HG02763 (cell line): ENCODE data around the gene DPYD.
"Not testable (repeated sequence)": the region's sequence is repeated elsewhere in the genome, so short reads cannot be mapped to it uniquely, and the experiment has no call there.

Experiments
- ATAC-seq: cut with Tn5 transposase; IDR thresholded peaks from one replicate; pipeline ENCODE4 v1.9.1; 2021; ENCODE audit warnings: mild to moderate bottlenecking, moderate library complexity; ENCODE audit not compliant: unreplicated experiment

DPYD gene

DNA sequence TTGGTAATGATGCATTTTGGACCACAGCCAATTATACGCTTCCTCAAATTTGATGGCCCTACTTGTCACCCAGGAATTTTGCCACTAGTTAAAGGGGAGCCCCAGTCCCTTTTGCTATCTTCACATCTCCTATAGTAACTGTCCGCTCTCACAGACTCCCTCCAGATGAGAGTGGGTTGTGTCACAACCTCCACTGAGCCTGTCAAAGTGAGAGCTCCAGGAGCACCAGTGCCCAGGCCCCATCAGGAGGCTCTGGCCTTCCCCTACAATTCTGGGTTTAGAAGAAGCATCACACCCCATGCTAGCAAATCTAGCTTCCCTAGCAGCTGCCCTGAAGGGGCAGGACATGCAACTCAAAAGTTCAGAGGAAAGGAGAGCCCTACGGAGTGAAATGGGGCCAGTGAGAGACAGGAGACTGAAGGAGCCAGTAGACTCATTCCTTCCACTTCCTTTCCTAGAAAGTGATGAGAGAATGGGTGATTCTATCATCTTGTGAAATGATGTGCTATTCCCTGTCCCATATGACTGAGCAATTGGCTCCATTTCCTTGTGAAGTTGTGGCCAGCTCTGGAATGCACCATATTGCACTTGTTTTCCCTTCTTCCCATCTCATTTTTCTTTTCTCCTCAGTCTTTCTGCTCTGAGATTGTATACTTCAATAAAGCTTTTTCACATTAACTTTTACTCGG is 541.3 kb downstream of the DPYD start:
- no peak for ATAC-seq

GRCh38 chr1:97378596-97378995 is 542.2 kb downstream of the DPYD start:
- ATAC-seq: no peak

DNA sequence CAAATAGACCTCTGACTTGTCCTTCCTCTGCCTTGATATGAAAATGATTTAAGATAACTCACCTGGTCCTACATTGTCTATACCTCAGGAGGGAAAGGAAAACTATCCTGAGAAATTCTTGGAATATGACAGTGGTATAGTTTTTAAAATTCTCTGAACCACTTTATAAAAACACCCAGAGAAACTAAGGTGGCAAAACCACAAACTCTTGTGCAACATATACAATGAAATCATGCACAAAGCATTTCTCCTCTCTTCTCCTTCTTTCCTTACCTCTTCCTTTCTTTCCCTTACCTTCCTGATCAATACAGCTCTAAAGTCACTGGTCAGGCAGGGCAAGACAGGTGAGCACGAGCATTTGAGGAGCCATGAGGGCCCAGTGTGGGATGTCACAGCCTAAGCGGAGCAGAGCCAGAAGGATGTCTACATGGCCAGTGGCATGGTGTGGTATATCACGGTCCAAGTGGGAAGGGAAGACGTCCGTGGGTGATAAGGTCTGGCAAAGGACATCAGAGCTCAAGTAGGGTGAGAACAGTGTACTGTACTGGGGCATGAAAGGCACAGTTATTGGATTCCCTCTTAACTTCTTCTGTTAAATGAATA is 543.3 kb downstream of the DPYD start:
- ATAC-seq: no peak

DNA sequence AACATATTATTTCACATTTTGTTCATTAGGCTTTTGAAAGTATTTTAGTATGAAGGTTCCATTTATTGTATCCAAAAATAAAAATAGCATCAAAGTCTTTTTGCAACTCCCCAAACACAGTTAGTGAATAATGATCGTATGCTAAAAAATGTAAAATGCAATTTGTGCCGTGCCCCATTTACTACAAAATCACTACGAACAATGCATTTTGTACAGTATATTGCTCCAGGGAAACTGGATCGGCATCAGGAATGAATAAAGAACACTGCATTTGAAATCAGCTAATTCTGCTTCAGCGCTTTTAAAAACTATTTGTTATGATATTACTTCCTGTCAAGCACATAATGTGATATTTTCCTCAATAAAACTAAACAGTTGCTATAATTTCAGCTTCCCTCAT is 547.8 kb downstream of the DPYD start:
- ATAC-seq: no peak

GRCh38 chr1:97372531-97372930 is 548.3 kb downstream of the DPYD start:
- ATAC-seq: no peak

DNA sequence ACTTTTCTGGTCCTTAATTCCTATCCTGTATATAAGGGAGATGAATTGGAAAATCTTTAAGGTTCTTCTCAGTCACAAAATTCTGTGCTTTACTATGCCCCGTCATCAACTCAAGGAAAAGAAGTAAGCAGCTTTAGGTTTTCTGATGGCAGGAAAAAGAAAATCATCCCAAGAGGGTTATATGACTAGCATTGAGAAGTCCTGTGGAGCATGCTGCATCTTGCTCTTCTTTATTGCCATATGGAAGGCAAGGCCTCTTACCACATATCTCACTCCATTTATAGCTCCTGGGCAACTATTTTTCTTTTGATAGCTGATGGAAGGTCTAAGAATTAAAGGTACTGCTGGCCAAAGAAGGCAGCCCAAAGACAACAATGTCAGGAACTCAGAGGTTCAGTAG is 552.5 kb downstream of the DPYD start:
- no peak for ATAC-seq

- no peak for ATAC-seq
These were observed 553.9 kb downstream of the DPYD start for GRCh38 chr1:97366984-97367383.

GRCh38 chr1:97365026-97365425 is 555.8 kb downstream of the DPYD start:
- ATAC-seq: no peak

DNA sequence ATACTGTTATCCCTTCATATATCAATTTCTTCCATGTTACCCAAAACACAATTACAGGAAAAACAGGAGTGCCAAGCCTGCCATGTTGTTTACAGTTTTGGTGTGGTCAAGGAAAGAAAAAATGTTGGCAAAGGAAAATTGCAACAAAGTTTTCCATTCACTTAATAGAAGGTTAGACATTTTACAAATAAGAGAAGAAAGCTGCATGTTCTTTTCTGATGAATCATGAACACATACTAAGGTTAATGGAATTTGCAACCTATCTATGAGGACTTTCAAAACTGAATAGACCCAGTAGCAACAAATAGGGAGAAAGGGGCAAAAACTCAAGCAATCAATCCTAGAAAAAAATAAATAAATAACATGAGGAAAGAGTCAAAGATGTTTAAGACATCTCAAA is 556.7 kb downstream of the DPYD start:
- ATAC-seq: no peak

DNA sequence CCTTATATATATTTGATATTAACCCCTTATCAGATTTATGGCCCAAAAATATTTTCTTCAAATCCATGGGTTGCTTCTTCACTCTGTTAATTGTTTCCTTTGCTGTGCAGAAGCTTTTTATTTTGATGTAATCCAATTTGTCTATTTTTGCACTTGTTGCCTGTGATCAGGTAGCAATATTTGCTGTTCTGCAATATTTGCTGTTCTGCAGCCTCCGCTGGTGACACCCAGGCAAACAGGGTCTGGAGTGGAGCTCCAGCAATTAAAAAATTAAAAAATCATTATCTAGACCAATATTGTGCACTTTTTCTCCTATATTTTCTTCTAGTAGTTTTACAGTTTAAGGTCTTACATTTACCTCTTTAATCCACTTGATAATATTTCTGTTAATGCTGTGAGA is 564.5 kb downstream of the DPYD start:
- no peak for ATAC-seq

GRCh38 chr1:97352936-97353382 is 567.9 kb downstream of the DPYD start:
- ATAC-seq: no peak

DNA sequence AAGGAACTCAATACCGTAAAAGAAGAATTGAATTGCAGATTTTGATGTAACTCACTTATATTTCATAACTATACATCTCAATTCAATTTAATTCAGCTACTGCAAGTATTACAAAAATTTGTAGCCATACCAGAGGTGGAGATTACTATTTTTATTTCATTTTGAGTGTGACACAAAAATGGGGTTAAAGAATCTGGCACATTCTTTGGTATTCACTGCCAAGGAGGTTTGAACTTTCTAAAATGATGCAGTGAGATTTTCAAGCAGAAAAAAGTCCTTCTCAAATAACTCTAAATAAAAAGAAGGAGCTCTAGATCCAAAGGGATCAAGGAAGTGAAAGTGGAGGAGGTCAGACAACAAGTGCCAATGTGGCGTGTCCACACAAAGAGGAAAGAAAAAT is 569.0 kb downstream of the DPYD start:
- no peak for ATAC-seq

- ATAC-seq: no peak
These were observed 570.2 kb downstream of the DPYD start for GRCh38 chr1:97350662-97351061.

GRCh38 chr1:97350241-97350640 is 570.6 kb downstream of the DPYD start:
- no peak for ATAC-seq

DNA sequence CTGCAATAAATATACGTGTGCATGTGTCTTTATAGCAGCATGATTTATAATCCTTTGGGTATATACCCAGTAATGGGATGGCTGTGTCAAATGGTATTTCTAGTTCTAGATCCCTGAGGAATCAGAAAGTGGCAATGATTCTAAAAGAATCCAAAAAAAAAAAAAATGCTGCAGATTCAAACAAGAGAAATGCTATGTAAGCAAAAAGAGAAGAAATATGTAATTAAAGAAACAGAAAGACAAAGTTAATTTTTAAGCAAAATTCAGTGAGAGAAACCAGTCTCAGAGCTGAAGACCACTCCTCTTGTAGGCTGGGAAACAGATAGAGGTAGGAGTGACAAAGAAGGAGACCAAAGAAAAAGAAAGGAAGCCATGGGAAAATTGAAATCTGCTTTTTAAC is 571.0 kb downstream of the DPYD start:
- not testable (repeated sequence) for ATAC-seq

DNA sequence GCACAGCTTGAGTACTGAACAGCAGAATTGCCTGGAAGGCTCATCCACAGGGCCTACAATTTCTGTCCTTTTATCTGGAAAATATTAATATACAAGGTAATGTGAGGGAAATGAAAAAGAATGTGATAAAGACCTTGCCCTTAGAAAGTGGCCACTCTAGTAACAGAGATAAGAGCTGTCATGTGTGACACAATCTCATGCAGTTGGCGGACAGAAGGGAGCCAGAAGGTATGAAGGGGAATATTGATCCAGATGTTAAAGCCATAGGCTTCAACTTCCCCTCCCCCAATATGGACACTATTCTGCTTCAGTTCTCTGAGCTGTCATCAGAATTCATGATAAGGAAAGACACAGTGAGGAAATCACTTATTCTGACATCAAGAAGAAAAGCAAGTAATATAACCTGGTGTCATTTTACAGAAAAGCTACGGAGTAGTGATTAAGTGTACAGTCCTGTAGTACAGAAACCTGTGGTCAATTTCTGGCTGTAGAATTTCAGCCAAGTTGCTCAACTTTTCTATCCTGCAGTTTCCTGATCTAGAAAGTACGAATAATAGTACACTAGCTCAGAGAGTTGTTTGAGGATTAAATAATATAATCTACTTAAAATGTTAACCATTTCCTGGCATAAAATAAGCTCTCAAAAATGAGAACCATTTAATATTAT is 572.1 kb downstream of the DPYD start:
- ATAC-seq: no peak

- ATAC-seq: no peak
These were observed 579.9 kb downstream of the DPYD start for GRCh38 chr1:97340951-97341350.

DNA sequence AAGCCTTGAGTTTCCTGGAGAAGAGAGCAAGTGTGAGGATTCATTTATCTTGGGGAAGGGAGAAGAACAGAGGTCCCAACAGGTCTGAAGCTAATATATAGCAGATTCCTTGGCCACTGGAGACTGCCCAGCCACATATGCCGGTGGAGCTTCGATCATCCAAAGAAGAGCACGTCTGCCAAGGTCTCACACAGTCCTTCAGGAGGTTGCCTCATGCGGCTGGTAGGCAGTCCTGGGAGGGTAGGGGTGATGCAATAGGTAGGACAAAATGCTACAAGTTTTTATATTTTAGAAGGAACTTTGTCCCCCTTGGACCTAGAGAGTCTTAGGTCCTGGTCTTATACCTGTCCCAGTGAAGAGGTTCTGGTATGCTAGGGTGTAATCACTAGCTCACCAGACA is 582.5 kb downstream of the DPYD start:
- ATAC-seq: no peak

- ATAC-seq: no peak
These were observed 583.4 kb downstream of the DPYD start for GRCh38 chr1:97337250-97338030.

- ATAC-seq: no peak
These were observed 586.4 kb downstream of the DPYD start for GRCh38 chr1:97334454-97334853.

- ATAC-seq: no peak
These were observed 588.1 kb downstream of the DPYD start for GRCh38 chr1:97332716-97333115.

GRCh38 chr1:97331165-97331564 is 589.7 kb downstream of the DPYD start:
- ATAC-seq: no peak
